Mononuclear cell (primary cell): ENCODE data around the gene CHPF2. TPM values are rescaled to one million over a fixed set of nuclear protein-coding genes. Genes with fewer than 3 reads are reported as not detected.

ENCODE experiments used
- H3K27me3 ChIP-seq: 2 replicates; pipeline ENCODE4 v1.6.0; 2011; ENCODE audit warnings: low read length, control low read depth; ENCODE audit not compliant: insufficient read depth
- H3K4me1 ChIP-seq: 2 replicates; pipeline ENCODE4 v1.5.1; 2011; ENCODE audit warnings: mild to moderate bottlenecking, low read length, control low read depth; ENCODE audit not compliant: insufficient read depth
- H3K4me3 ChIP-seq: 2 replicates; pipeline ENCODE4 v1.5.1; 2011; ENCODE audit warnings: mild to moderate bottlenecking, low read length, moderate library complexity
- H3K9me3 ChIP-seq: 2 replicates; pipeline ENCODE4 v1.5.1; 2011; ENCODE audit warnings: low read depth, mild to moderate bottlenecking, control low read depth, low read length
- total RNA-seq: library from RNA; depleted of rRNA; stranded (reverse); fragments of >200 nt; gene quantifications from one replicate; pipeline ENCODE4 v1.2.3, GENCODE V29; 2012

CHPF2 gene
- total RNA-seq, 1 donor = 25.0 TPM

- H3K4me3 ChIP-seq = no peak overlapping the region
- H3K27me3 ChIP-seq = peaks cover 37% of the 10 kb centered on the region
These were observed 13.2 kb downstream of the CHPF2 start for GRCh38 chr7:151245360-151246101.

GRCh38 chr7:151246102-151246850 is 14.0 kb downstream of the CHPF2 start:
- no peaks in the 10 kb centered on the region for H3K9me3 ChIP-seq
- H3K4me1 ChIP-seq = peaks cover 63% of the 10 kb centered on the region
- H3K4me3 ChIP-seq = no peak overlapping the region
- H3K27me3 ChIP-seq = peaks cover 45% of the 10 kb centered on the region

More at GRCh38 chr7:151245360-151246101, 13.2 kb downstream of the CHPF2 start:
- Histone ChIP-seq H3K9me3 (no peaks in the 10 kb centered on the region), H3K4me1 (peaks cover 60% of the 10 kb centered on the region)

DNA sequence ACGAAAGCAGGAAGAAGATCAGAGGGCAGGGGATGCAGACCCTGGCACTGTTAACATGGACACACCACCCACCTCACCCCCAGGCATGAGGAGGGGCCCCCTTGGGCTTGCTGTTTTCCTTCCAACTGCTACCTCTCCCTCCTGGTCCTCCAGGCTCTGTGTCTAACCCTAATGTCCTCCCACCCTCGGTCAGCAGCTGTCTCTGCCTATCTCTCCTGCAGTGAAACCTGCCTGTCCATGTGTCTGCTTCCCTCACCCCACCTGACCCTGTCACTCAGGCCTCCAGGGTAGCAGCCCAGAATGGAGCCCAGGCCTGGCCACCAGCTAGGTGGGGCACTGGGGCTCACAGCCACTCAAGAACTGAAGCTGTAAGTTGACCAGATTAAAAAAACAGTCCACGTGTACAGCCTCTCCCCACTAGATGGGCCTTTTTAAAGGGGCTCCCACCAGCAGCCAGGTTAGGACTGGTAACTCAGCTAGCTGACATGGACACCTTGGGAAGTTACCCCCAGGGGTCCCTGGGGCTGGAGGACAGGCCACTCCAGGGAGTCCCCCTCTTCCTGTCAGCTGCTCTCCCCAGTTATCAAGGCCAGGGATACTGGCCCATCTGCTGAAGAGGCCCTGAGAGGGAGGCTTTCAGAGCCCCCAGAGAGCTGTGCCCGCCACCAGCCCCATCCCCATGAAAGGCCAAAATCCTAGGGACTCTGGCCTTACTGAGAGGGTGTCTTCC is 14.7 kb downstream of the CHPF2 start:
- Histone ChIP-seq H3K27me3 (peaks cover 48% of the 10 kb centered on the region), H3K9me3 (no peaks in the 10 kb centered on the region), H3K4me1 (peaks cover 68% of the 10 kb centered on the region), H3K4me3 (no peak overlapping the region)

DNA sequence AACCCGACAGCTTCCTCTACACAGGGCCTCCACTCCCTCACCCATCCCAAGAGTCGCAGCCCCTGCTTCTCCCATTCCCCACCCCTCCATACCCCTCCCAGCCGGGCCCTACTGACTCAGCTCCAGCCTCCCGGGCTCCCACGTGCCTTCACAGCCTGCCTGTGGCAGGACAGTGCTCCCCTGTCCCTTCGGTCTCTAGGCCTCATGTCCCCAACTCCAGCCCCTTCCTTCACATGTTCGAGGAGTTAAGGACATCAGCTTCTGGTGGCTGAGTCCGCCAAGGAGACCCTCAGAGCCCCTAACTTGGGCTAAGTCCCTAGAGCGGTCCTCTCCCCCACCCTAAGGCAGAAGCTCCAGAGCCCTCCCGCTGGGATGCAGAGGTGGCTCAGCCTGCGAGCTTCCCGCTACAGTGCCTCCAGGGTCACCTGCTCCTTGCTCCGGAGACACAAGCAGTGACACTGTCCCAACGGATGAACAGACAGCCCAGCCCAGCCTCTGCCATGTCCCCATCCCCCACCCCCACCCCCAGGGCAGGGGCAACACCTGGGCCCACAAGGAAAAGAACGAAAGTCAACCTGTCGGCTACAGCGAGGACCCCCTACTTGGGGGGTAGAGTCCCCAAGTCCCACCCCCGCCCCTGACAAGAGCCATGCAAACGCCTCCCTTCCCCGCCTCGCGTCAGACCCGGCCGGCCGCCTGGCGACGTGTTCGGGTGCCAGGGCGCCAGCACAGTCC is 15.5 kb downstream of the CHPF2 start:
- Histone ChIP-seq H3K4me3 (no peak overlapping the region), H3K27me3 (peaks cover 56% of the 10 kb centered on the region), H3K4me1 (peaks cover 67% of the 10 kb centered on the region), H3K9me3 (no peaks in the 10 kb centered on the region)

DNA sequence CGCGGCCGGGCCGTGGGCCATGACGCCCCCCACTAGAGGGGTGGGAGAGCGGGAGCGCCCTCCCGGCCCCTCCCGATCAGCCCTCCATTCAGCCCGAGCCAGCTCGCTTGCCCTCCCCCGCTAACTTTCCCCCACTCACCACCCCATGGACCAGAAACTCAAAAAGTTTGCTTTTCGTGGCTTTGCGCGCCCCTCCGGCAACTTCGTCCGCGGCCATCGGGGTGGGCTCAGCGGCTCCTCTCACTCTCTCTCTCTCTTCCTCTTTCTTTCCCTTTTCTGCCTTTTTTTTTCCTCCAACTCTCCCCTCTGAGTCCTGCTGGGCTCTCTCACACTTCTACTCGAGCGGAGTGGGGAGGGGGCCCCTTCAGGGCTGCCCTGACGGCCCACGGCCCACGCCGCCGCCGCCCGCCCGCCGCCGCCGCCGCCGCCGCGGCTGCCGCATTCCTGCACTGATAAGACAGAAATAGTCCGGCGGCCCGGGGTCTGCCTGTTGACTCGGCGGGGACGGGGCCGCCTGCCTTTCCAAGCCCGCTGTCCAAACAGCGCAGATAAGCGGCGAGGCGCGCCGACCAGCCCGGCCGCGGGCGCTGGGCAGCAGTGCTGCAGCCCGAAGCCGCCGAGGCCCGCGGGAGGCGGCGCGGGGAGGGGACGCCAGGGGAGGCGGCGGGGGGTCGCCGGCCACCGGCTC is 16.2 kb downstream of the CHPF2 start, which contains the start of gene SMARCD3:
TSS of gene SMARCD3 (minus strand) at position 349 of the 688 bp plus-strand sequence. CDS start at position 217, 132 bp downstream.
- H3K9me3 ChIP-seq = no peaks in the 10 kb centered on the region
- H3K4me3 ChIP-seq = no peak within 1 kb of the TSS
- peaks cover 61% of the 10 kb centered on the region for H3K4me1 ChIP-seq
- peaks cover 62% of the 10 kb centered on the region for H3K27me3 ChIP-seq

GRCh38 chr7:151249034-151249731 is 16.9 kb downstream of the CHPF2 start:
- Histone ChIP-seq H3K4me1 (peaks cover 54% of the 10 kb centered on the region), H3K27me3 (peaks cover 62% of the 10 kb centered on the region), H3K4me3 (no peak overlapping the region), H3K9me3 (no peaks in the 10 kb centered on the region)

GRCh38 chr7:151249732-151250072 is 17.4 kb downstream of the CHPF2 start:
- Histone ChIP-seq H3K9me3 (no peaks in the 10 kb centered on the region), H3K4me3 (no peak overlapping the region), H3K4me1 (peaks cover 49% of the 10 kb centered on the region), H3K27me3 (peaks cover 57% of the 10 kb centered on the region)

DNA sequence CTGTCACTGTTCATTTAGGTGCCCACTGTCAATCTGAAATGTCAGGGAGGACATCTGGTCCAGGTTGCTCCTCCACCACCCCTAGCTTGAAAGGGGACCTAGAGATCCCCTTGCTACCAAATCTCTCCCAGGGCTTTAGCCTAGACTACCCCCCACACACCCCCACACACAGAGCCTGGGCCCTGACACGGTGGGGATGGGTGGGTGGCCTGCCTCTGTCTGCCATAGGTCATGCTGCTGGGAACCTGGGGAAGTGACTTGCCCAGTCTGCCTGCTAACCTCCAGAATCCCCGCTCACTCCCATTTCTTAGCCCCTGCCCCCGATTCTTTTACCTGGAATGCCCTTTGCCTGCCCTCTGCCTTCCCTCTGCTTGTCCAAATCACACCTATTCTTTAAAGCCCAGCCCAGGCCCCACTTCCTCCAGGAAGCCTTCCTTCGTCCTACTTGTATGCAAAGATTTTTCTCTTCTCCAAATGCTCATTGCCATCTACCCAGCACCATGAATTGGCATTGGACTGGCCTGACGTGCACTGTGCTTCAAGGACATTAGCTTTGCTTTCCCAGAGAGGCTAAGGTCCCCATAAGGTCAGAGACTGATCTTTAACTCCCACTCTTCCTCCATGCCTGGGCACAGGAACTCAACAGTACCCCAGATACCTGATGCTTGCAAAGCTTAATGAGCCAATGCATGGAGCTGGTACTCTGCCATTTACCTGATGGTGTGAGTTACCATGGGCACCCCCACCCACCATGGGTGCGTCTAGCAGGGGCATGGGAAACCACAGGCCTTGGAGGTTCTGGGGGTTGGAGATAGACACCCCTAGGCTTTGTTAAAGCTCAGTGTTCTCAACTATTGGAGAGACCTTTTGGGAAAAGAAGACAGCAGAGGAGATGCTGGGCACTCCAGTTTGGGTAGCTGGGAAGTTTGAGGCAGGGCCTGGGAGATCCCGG is 18.2 kb downstream of the CHPF2 start:
- H3K4me1 ChIP-seq = peaks cover 42% of the 10 kb centered on the region
- H3K4me3 ChIP-seq = no peak overlapping the region
- peaks cover 51% of the 10 kb centered on the region for H3K27me3 ChIP-seq
- no peaks in the 10 kb centered on the region for H3K9me3 ChIP-seq

- Histone ChIP-seq H3K27me3 (peaks cover 45% of the 10 kb centered on the region), H3K4me3 (no peak overlapping the region), H3K4me1 (peaks cover 37% of the 10 kb centered on the region), H3K9me3 (no peaks in the 10 kb centered on the region)
These were observed 19.0 kb downstream of the CHPF2 start for GRCh38 chr7:151251328-151251688.

- Histone ChIP-seq H3K4me1 (peaks cover 37% of the 10 kb centered on the region), H3K4me3 (no peak overlapping the region), H3K27me3 (peaks cover 39% of the 10 kb centered on the region), H3K9me3 (no peaks in the 10 kb centered on the region)
These were observed 19.6 kb downstream of the CHPF2 start for GRCh38 chr7:151251689-151252560.

- peaks cover 33% of the 10 kb centered on the region for H3K27me3 ChIP-seq
- peaks cover 35% of the 10 kb centered on the region for H3K4me1 ChIP-seq
- no peak overlapping the region for H3K4me3 ChIP-seq
- H3K9me3 ChIP-seq = no peaks in the 10 kb centered on the region
These were observed 20.2 kb downstream of the CHPF2 start for GRCh38 chr7:151252561-151252835.

DNA sequence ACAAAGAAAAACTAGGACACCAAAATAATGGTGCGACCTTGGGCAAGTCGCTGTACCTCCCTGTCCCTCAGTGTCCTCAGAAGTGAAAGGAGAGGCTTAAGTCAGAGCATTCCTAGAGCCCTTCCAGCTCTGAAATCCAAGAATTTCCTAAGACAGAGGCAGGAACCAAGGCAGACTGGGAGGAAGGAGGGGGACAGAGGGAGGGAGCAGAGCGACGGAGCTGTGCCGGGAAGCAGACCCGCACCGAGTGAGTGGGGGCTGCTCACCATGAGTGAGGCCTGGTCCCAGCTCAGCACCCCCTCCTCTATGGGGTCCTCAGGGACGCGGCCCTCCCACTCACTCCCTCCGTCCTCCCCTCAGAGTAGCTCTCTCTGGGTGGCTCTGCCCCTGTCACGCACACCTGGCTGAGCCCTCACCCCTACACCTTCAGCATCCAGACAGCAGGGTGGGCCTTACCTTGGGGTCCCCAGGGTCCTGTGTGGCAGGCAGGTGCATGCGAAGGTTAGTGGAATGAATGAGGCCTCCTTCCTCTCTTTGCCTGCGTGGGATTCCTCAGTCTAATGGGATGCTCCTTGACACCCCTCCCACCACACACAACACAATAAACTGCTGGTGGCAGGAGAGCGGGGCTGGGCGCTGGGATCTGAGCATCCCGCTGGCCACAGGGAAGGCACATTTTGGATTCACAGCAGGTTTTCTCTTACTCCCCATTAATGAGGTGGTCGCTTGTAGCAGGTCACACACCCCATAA is 20.9 kb downstream of the CHPF2 start:
- H3K4me3 ChIP-seq = no peak overlapping the region
- H3K27me3 ChIP-seq = peaks cover 30% of the 10 kb centered on the region

More for the DNA sequence above, 20.9 kb downstream of the CHPF2 start:
- no peaks in the 10 kb centered on the region for H3K9me3 ChIP-seq
- peaks cover 29% of the 10 kb centered on the region for H3K4me1 ChIP-seq
